H1 (cell line): Measurements from ENCODE around the gene MACROD1. TPM values are rescaled to one million over a fixed set of nuclear protein-coding genes. Genes with fewer than 3 reads are reported as not detected.

Source experiments
- CTCF ChIA-PET: fragments of 300-600 bp; sonication (Branson Sonifier 250); formaldehyde crosslinking; loops from one replicate; lab custom pipeline; 2021; ENCODE audit not compliant: partially characterized antibody; lab: Charles Lee
- POLR2A ChIA-PET: fragments of 300-600 bp; sonication (Branson Sonifier 250); formaldehyde crosslinking; loops from one replicate; lab custom pipeline; 2021; ENCODE audit warnings: inconsistent platforms; ENCODE audit not compliant: partially characterized antibody; lab: Charles Lee
- DNase-seq, 2 experiments: peaks; one replicate each; pipeline versions ENCODE4 v3.0.0 to v3.0.0-alpha.2; 2010 to 2022; ENCODE audit warnings: low spot score in 2 of 2, low read depth in 1 of 2, mixed read lengths in 1 of 2
- FAIRE-seq: peaks from 2 replicates; lab custom pipeline; 2011; peaks lifted over from hg19 to GRCh38; lab: Jason Lieb, UNC
- H2AFZ ChIP-seq: 2 replicates; pipeline ENCODE4 v1.8.1; 2012; ENCODE audit warnings: low read length, inconsistent platforms
- H2AK5ac ChIP-seq: 2 replicates; pipeline ENCODE4 v1.6.1; 2013; ENCODE audit warnings: low read depth, low read length
- H2BK120ac ChIP-seq: replicated peaks from 2 replicates; pipeline ENCODE3; 2013; ENCODE audit warnings: low read depth, low read length, inconsistent platforms
- H2BK12ac ChIP-seq: 2 replicates; pipeline ENCODE4 v1.6.1; 2013; ENCODE audit warnings: low read depth, low read length
- H2BK15ac ChIP-seq: 2 replicates; pipeline ENCODE4 v1.6.1; 2013; ENCODE audit warnings: low read length
- H2BK20ac ChIP-seq: 2 replicates; pipeline ENCODE4 v1.6.1; 2013; ENCODE audit warnings: low read length
- H2BK5ac ChIP-seq: 2 replicates; pipeline ENCODE4 v1.6.1; 2013; ENCODE audit warnings: low read depth, low read length
- H3K14ac ChIP-seq: 2 replicates; pipeline ENCODE4 v1.6.1; 2013; ENCODE audit warnings: inconsistent platforms; ENCODE audit not compliant: insufficient read length
- H3K18ac ChIP-seq: 2 replicates; pipeline ENCODE4 v1.6.1; 2013; ENCODE audit warnings: low read length; ENCODE audit errors: extremely low read depth
- H3K23ac ChIP-seq: 2 replicates; pipeline ENCODE4 v1.6.1; 2013; ENCODE audit warnings: inconsistent platforms; ENCODE audit not compliant: insufficient read length
- H3K23me2 ChIP-seq: 2 replicates; pipeline ENCODE4 v1.6.1; 2013; ENCODE audit warnings: low read depth, low read length
- H3K27ac ChIP-seq: 2 replicates; pipeline ENCODE4 v1.6.1; 2011; ENCODE audit warnings: low read depth, low read length, inconsistent platforms
- H3K27me3 ChIP-seq, 4 experiments: replicated peaks in 1 of 4; 1 replicate in 1 of 4; 2 replicates in 3 of 4; pipeline versions ENCODE4 v1.6.1 to v1.8.1; 2011 to 2013; ENCODE audit warnings: low read length in 3 of 4, mild to moderate bottlenecking in 3 of 4, inconsistent platforms in 2 of 4, mixed read lengths in 2 of 4, moderate library complexity in 1 of 4; ENCODE audit not compliant: control insufficient read depth in 3 of 4, insufficient read depth in 3 of 4; ENCODE audit errors: extremely low read depth in 1 of 4
- H3K36me3 ChIP-seq, 4 experiments: 2 replicates each; pipeline versions ENCODE4 v1.6.1 to v1.8.1; 2011 to 2013; ENCODE audit warnings: mild to moderate bottlenecking in 4 of 4, low read length in 3 of 4, moderate library complexity in 2 of 4, control low read depth in 1 of 4, inconsistent platforms in 1 of 4; ENCODE audit not compliant: insufficient read depth in 4 of 4, control insufficient read depth in 2 of 4
- H3K4ac ChIP-seq: replicated peaks from 2 replicates; pipeline ENCODE3; 2013; ENCODE audit warnings: low read length, low read depth, mixed read lengths, inconsistent platforms; ENCODE audit not compliant: insufficient read length
- H3K4me1 ChIP-seq, 4 experiments: replicated peaks in 1 of 4; 1 replicate in 1 of 4; 2 replicates in 3 of 4; pipeline versions ENCODE4 v1.6.1 to v1.8.1; 2011 to 2013; ENCODE audit warnings: low read length in 3 of 4, inconsistent platforms in 2 of 4, mixed read lengths in 1 of 4; ENCODE audit not compliant: insufficient read depth in 4 of 4, control insufficient read depth in 3 of 4
- H3K4me2 ChIP-seq, 2 experiments: 2 replicates each; pipeline versions ENCODE4 v1.6.1 to v1.8.1; 2011 to 2013; ENCODE audit warnings: low read depth in 2 of 2, low read length in 2 of 2, control low read depth in 1 of 2, inconsistent platforms in 1 of 2, mild to moderate bottlenecking in 1 of 2; ENCODE audit not compliant: insufficient read depth in 1 of 2
- H3K4me3 ChIP-seq, 4 experiments: fragments of 200-600, 300-600 bp in 1 of 4; sonication (generic), shearing (Covaris generic), sonication (Bioruptor Twin) in 1 of 4; 2 replicates each; pipeline versions ENCODE4 v1.5.1 to v1.8.1; 2011 to 2016; ENCODE audit warnings: low read length in 4 of 4, low read depth in 3 of 4, control low read depth in 2 of 4, inconsistent platforms in 2 of 4, mild to moderate bottlenecking in 2 of 4, mixed read lengths in 1 of 4, moderate library complexity in 1 of 4; ENCODE audit not compliant: insufficient read depth in 2 of 4; ENCODE audit errors: extremely low read depth in 1 of 4
- H3K56ac ChIP-seq: replicated peaks from 2 replicates; pipeline ENCODE3; 2013; ENCODE audit warnings: low read depth, mild to moderate bottlenecking, mixed read lengths, low read length, inconsistent platforms; ENCODE audit not compliant: insufficient read length
- H3K79me1 ChIP-seq: 2 replicates; pipeline ENCODE4 v1.6.1; 2013; ENCODE audit warnings: low read depth, low read length, control low read depth
- H3K79me2 ChIP-seq, 2 experiments: 2 replicates each; pipeline versions ENCODE4 v1.6.1 to v1.8.1; 2012 to 2013; ENCODE audit warnings: low read length in 2 of 2, mild to moderate bottlenecking in 2 of 2, inconsistent platforms in 1 of 2; ENCODE audit not compliant: insufficient read depth in 2 of 2, control insufficient read depth in 1 of 2
- H3K9ac ChIP-seq, 4 experiments: replicated peaks in 1 of 4; 1 replicate in 1 of 4; 2 replicates in 3 of 4; pipeline versions ENCODE4 v1.6.1 to v1.8.1; 2011 to 2013; ENCODE audit warnings: low read depth in 3 of 4, low read length in 3 of 4, control low read depth in 2 of 4, mild to moderate bottlenecking in 2 of 4, moderate library complexity in 2 of 4, inconsistent platforms in 1 of 4; ENCODE audit errors: extremely low read depth in 1 of 4
- H3K9me3 ChIP-seq, 2 experiments: 2 replicates each; pipeline versions ENCODE4 v1.6.1 to v1.8.1; 2012 to 2013; ENCODE audit warnings: mild to moderate bottlenecking in 2 of 2, moderate library complexity in 2 of 2, control low read depth in 1 of 2, inconsistent platforms in 1 of 2, low read depth in 1 of 2, low read length in 1 of 2, mixed read lengths in 1 of 2; ENCODE audit not compliant: insufficient read depth in 2 of 2
- H4K20me1 ChIP-seq, 2 experiments: replicated peaks in 1 of 2; 2 replicates each; pipeline versions ENCODE3 to v1.8.1; 2011 to 2013; ENCODE audit warnings: inconsistent platforms in 2 of 2, low read length in 2 of 2, mild to moderate bottlenecking in 1 of 2; ENCODE audit not compliant: insufficient read depth in 2 of 2, control insufficient read depth in 1 of 2
- H4K5ac ChIP-seq: 2 replicates; pipeline ENCODE4 v1.6.1; 2013; ENCODE audit warnings: low read length, low read depth, mixed read lengths, inconsistent platforms; ENCODE audit not compliant: insufficient read length
- H4K8ac ChIP-seq: 2 replicates; pipeline ENCODE4 v1.8.0; 2013; ENCODE audit warnings: mild to moderate bottlenecking, moderate library complexity, low read length, inconsistent platforms; ENCODE audit not compliant: insufficient read depth; ENCODE audit errors: extremely low read depth
- H4K91ac ChIP-seq: replicated peaks from 2 replicates; pipeline ENCODE3; 2013; ENCODE audit warnings: low read length, mixed read lengths, inconsistent platforms; ENCODE audit not compliant: insufficient read length
- CHD2 ChIP-seq: IDR thresholded peaks from 2 replicates; pipeline ENCODE4 v1.6.1; 2012; ENCODE audit warnings: low read length, improper control_type of control experiment
- CREB1 ChIP-seq: IDR thresholded peaks from 2 replicates; pipeline ENCODE4 v1.6.1; 2012; ENCODE audit warnings: inconsistent platforms
- CTBP2 ChIP-seq: IDR thresholded peaks from 2 replicates; pipeline ENCODE4 v1.7.0; 2011; ENCODE audit warnings: borderline replicate concordance, mild to moderate bottlenecking, moderate library complexity, mixed read lengths, low read length; ENCODE audit not compliant: insufficient read depth, insufficient read length
- KDM1A ChIP-seq: fragments of 200-600, 300-600 bp; sonication (generic); IDR thresholded peaks from 2 replicates; pipeline ENCODE4 v1.7.1; 2016; ENCODE audit warnings: mild to moderate bottlenecking, low read length, borderline replicate concordance
- KDM5A ChIP-seq: fragments of 200-600 bp; IDR thresholded peaks from 2 replicates; pipeline ENCODE4 v1.7.1; 2012; ENCODE audit warnings: mild to moderate bottlenecking, low read length, inconsistent platforms, mixed read lengths
- SIN3A ChIP-seq, 2 experiments: IDR thresholded peaks in 1 of 2; conservative IDR thresholded peaks in 1 of 2; 2 replicates each; pipeline ENCODE4 v1.6.1; 2011 to 2012; ENCODE audit warnings: low read length in 2 of 2, improper control_type of control experiment in 1 of 2, low read depth in 1 of 2, mild to moderate bottlenecking in 1 of 2
- SRF ChIP-seq: IDR thresholded peaks from 2 replicates; pipeline ENCODE4 v1.6.1; 2011; ENCODE audit warnings: mild to moderate bottlenecking, low read depth, low read length, moderate library complexity
- ZNF274 ChIP-seq: IDR thresholded peaks from 2 replicates; pipeline ENCODE4 v1.7.0; 2012; ENCODE audit warnings: low read length, borderline replicate concordance; ENCODE audit errors: extremely low read depth
- WGBS, 2 experiments: shearing (Covaris generic) in 1 of 2; methylation state at CpG; one replicate each; pipeline versions ENCODE4 v1.1.6 to v1.1.7; 2013 to 2015; ENCODE audit warnings: low lambda C conversion rate in 2 of 2, mixed read lengths in 2 of 2, inconsistent platforms in 1 of 2, low coverage in 1 of 2, missing lambda C conversion rate in 1 of 2; ENCODE audit not compliant: insufficient replicate concordance in 2 of 2, insufficient coverage in 1 of 2, insufficient read length in 1 of 2; ENCODE audit errors: extremely low coverage in 1 of 2, missing lambda C conversion rate in 1 of 2; 5-methylcytosine and 5-hydroxymethylcytosine counted together
- polyA plus RNA-seq, 7 experiments: library from polyadenylated mRNA; depleted of rRNA in 3 of 7; stranded (reverse) in 5 of 7; unstranded in 2 of 7; fragments of >200 nt in 5 of 7; fragments of 200-250 nt in 2 of 7; gene quantifications; 1 replicate in 5 of 7; 2 replicates in 1 of 7; 4 replicates in 1 of 7; pipeline versions ENCODE4 v1.2.1 to v1.2.3, GENCODE V29; 2011 to 2013; ENCODE audit warnings: missing spikeins in 2 of 7, mixed read lengths in 2 of 7
- total RNA-seq: library from RNA; stranded (reverse); fragmentation: NEBNext Ultra II Directional; extraction: Animal tissue kit (Norgen Biotek cat#: 25700); gene quantifications from 2 replicates; pipeline ENCODE4 v1.2.1, GENCODE V29; 2021
- TF ChIP-seq, protein P1 (sequence below): IDR thresholded peaks from 2 replicates; pipeline ENCODE4 v1.6.1; 2012; ENCODE audit warnings: low read length, inconsistent platforms

MACROD1 gene
- total and polyA plus RNA-seq, 2 of the 8 experiments (the other 6 are each of a cell fraction or from before 2014, with no cell fraction given) = 19.5 to 34.1 TPM

DNA sequence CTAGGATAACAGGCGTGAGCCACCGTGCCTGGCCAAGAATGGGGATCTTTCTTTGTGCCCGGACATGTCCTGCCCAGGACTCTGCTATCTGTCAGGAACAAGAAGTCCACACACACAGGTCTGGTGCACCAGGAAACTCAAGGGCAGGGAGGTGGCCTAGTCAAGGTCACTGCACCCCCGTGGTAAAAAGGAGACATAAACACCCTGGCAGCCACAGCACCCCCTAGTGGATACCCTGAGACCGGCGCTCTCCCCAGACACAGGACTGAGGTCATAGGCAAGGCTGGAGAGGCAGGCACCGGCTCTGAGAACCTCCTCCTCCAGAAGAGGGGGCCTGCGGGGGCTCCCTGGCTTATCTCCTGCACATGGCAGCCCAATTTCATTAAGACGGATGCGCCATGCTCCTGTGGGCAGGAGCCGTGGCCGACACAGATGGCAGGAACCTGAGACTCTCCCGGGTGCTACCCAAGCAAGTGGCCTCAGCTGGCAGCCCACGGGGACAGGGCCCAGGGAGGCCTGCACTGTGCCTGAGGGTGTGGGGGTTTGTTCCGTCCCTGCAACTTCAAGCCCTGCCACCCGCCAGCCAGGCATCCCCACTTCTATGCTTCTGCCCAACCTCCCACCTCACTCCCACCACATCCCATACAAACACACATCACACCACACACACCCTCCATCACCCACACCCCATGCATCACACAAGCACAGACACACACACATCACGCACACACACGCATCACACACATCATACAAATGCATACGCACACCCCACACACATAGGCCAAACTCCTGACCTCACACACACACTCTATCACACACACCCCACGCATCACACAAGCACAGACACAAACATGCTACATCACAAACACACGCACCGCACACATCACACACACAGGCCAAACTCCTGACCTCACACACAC, 19.6 kb downstream of the MACROD1 start:
- Histone ChIP-seq H3K4ac (no peak overlapping the region), H3K27ac (no peak overlapping the region)
- peak; percentile 69 to 90 for DNase-seq
- TF ChIP-seq CREB1 (peak; percentile 43; the same call in 1 of the 2 replicates), CTBP2 (no peak), ZNF274 (no peak), KDM1A (no peak), SRF (no peak), CHD2 (no peak), KDM5A (no peak), SIN3A (conservative IDR thresholded peaks at IDR 0.05 in 1 of 2, IDR thresholded peaks at IDR 0.05 in 1 of 2; ENCODE audit: low read depth in 1 of 2, low read length in 2 of 2) (no peak)
- TF ChIP-seq, protein P1, sequence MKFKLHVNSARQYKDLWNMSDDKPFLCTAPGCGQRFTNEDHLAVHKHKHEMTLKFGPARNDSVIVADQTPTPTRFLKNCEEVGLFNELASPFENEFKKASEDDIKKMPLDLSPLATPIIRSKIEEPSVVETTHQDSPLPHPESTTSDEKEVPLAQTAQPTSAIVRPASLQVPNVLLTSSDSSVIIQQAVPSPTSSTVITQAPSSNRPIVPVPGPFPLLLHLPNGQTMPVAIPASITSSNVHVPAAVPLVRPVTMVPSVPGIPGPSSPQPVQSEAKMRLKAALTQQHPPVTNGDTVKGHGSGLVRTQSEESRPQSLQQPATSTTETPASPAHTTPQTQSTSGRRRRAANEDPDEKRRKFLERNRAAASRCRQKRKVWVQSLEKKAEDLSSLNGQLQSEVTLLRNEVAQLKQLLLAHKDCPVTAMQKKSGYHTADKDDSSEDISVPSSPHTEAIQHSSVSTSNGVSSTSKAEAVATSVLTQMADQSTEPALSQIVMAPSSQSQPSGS = peak; percentile 59; the same call in 1 of the 2 replicates

More for the DNA sequence above, 19.6 kb downstream of the MACROD1 start:
- FAIRE-seq = no peak
- Histone ChIP-seq H4K20me1 (peaks cover 8 to 23% of the 10 kb centered on the region in 2 experiments), H2BK20ac (no peak overlapping the region), H2AK5ac (peak overlapping the region; percentile 90), H2BK12ac (peak overlapping the region; percentile 56; the same call in 1 of the 2 replicates), H3K18ac (peak overlapping the region; percentile 71), H3K79me1 (no peaks in the 10 kb centered on the region), H3K4me3 (no peak overlapping the region), H2BK120ac (no peak overlapping the region), H4K5ac (no peak overlapping the region), H4K91ac (peak overlapping the region; percentile 93), H3K79me2 (no peaks in the 10 kb centered on the region), H3K36me3 (no peaks in the 10 kb centered on the region; a peak in 1 of 8 replicates), H3K23ac (no peak overlapping the region), H3K9ac (no peak overlapping the region), H2BK15ac (0 out of 2 replicates have a peak overlapping the region, but pooled peaks have one; percentile 74), H3K9me3 (no peaks in the 10 kb centered on the region), H3K14ac (no peak overlapping the region), H2BK5ac (no peak overlapping the region), H3K56ac (peak overlapping the region; percentile 24), H3K4me1 (peaks cover 0 to 8% (median 2%) of the 10 kb centered on the region in 4 experiments; a peak in 5 of 7 replicates), H4K8ac (no peak overlapping the region), H2AFZ (no peak overlapping the region), H3K4me2 (no peak overlapping the region), H3K23me2 (peaks cover 4% of the 10 kb centered on the region; the same call in 1 of the 2 replicates), H3K27me3 (peaks cover 0 to 26% (median 5%) of the 10 kb centered on the region in 4 experiments; a peak in 2 of 7 replicates)
- CTCF ChIA-PET = interaction anchor here (0.6 to 14.9 kb wide), 23 partner anchors 12 to 820 kb away, joined by 3 to 291 read pairs (median 4); partner anchors contain the start of genes FLRT1 and MACROD1
- 70% methylated on average over 22 of the region's 22 CpGs; no CpG with 5 or more reads in 1 of the 2 experiments for WGBS, 2 experiments
- POLR2A ChIA-PET = no interaction called here
